ENCODE results near the gene PXMP4.

DNA sequence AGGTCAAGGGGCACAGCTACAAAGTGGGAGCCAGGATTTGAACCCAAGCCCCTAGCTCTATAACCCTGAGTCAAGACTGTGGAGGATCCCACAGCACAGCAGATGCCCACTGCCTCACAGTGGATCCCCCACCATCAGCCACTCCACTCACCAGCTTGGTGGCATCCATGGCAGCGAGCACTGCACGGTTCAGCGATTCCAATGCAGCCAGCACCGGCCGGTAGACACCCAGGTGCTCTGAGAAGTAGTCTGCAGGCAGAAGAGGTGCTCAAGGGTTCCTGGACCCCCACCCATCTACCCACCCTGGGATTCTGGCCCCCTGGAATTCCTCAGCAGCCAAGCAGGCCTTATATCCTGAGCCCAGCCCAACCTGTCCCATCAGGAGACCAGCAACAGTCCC lies 50.9 kb downstream of the PXMP4 start:
- TF ChIP-seq WT1 (tag by site-specific recombination; IDR thresholded peaks at IDR 0.05) (no peak), PRDM1 (tag by site-specific recombination; IDR thresholded peaks at IDR 0.05) (no peak), ZNF274 (IDR thresholded peaks at IDR 0.05; ENCODE audit: low read length) (no peak), ZNF274 (tag by site-specific recombination; IDR thresholded peaks at IDR 0.05; ENCODE audit: borderline replicate concordance) (no peak), SETDB1 (IDR thresholded peaks at IDR 0.05; ENCODE audit: insufficient read length, low read length) (no peak), ZNF24 (tag by site-specific recombination; IDR thresholded peaks at IDR 0.05) (no peak), YY2 (tag by site-specific recombination; IDR thresholded peaks at IDR 0.05) (no peak)
- TF ChIP-seq, protein P1, sequence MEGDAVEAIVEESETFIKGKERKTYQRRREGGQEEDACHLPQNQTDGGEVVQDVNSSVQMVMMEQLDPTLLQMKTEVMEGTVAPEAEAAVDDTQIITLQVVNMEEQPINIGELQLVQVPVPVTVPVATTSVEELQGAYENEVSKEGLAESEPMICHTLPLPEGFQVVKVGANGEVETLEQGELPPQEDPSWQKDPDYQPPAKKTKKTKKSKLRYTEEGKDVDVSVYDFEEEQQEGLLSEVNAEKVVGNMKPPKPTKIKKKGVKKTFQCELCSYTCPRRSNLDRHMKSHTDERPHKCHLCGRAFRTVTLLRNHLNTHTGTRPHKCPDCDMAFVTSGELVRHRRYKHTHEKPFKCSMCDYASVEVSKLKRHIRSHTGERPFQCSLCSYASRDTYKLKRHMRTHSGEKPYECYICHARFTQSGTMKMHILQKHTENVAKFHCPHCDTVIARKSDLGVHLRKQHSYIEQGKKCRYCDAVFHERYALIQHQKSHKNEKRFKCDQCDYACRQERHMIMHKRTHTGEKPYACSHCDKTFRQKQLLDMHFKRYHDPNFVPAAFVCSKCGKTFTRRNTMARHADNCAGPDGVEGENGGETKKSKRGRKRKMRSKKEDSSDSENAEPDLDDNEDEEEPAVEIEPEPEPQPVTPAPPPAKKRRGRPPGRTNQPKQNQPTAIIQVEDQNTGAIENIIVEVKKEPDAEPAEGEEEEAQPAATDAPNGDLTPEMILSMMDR (tag by site-specific recombination; IDR thresholded peaks at IDR 0.05): no peak

All from HEK293 (cell line).